ENCODE results near the gene TRIM23.

DNA sequence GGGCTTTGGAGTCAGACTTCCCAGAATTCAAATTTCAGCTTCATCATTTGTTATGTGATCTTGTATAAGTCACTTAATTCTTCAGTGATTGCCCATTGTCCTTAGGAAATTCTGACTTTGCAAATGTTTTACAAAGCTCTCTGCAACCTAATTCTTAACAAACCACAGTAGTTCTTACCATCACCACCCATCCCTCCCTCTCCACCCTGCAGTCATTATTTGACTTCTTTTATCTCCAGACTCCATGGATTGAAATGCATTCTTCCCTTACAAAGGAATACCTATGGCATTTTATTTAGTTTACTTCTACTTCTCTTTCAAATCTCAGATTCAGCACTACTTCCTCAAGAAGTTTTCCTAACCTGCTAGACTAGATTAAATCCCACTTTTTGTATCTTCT lies 23.8 kb upstream of the TRIM23 start:
- TF ChIP-seq EZH2 (IDR thresholded peaks at IDR 0.05), result no peak
- TF ChIP-seq POLR2AphosphoS5 (IDR thresholded peaks at IDR 0.05; ENCODE audit: borderline replicate concordance, low read depth, low read length), result no peak
- TF ChIP-seq FOXP2 (optimal IDR thresholded peaks at IDR 0.05; ENCODE audit: control extremely low read depth, extremely low read length, insufficient read depth), result no peak
